DMS153 treated with DMSO at 0.1 percent for 48 hours (cell line): ENCODE results near the gene DHFR.
A peak's percentile ranks its signal among the peaks of the same experiment; 100 is the strongest.
"Not testable (repeated sequence)": the region's sequence is repeated elsewhere in the genome, so short reads cannot be mapped to it uniquely, and the experiment has no call there.

Experiments used
- DNase-seq: peaks from one replicate; lab custom pipeline; 2025; ENCODE audit not compliant: unreplicated experiment; lab: John Stamatoyannopoulos, UW

Gene DHFR

DNA sequence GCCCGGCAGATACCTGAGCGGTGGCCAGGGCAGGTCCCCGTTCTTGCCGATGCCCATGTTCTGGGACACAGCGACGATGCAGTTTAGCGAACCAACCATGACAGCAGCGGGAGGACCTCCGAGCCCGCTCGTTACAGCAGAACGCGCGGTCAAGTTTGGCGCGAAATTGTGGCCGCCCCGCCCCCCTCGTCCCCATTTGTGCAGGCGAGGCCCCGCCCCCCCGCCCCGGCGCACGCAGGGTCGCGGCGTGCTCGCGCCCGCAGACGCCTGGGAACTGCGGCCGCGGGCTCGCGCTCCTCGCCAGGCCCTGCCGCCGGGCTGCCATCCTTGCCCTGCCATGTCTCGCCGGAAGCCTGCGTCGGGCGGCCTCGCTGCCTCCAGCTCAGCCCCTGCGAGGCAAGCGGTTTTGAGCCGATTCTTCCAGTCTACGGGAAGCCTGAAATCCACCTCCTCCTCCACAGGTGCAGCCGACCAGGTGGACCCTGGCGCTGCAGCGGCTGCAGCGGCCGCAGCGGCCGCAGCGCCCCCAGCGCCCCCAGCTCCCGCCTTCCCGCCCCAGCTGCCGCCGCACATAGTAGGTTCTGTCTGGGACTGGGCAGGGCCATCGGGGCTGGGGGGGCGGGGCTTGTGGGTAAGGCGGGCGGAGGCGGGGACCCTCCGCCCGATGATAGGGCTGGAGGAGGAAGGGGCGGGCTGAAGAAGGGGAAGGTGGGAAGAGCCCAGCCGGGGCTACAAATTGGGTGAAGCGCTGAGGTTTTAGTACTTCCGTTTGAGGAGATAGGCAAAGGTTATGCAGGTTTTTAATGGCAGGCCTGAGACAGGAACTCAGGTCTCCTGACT, at the start of gene DHFR, which contains the start of gene MSH3:
Gene DHFR, minus strand, starts transcription at position 593 of the 840 bp plus-strand sequence. Its CDS starts 494 bp downstream, at position 99.
Gene MSH3, plus strand, starts transcription at position 262 of the 840 bp plus-strand sequence. Its CDS starts 76 bp downstream, at position 338.
- peak; percentile 20 for DNase-seq

- no peak for DNase-seq
These were observed 49.4 kb upstream of the DHFR start for GRCh38 chr5:80704221-80704620.

DNA sequence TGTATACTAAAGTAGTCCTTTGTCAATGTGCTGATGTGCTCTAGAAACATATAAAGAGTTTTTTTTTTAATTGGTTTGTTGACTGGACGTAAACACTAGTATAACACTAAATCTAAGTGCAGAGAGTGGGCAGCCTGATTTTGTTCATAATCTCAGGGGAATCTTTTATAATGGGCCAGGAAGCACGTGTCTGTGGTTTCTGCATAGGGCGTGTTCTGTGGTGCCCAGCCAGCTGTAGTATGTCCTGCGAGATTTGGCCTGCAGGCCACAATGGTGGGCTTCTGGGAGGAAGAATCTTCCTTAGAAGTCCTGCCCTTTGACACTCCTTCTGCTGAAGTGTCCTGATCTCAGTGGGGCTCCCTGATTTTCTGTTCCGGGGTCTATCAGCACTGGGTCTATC, 49.0 kb upstream of the DHFR start:
- no peak for DNase-seq

- no peak for DNase-seq
These were observed 48.5 kb upstream of the DHFR start for GRCh38 chr5:80703291-80703690.

- no peak for DNase-seq
These were observed 46.8 kb upstream of the DHFR start for GRCh38 chr5:80701597-80701996.

DNA sequence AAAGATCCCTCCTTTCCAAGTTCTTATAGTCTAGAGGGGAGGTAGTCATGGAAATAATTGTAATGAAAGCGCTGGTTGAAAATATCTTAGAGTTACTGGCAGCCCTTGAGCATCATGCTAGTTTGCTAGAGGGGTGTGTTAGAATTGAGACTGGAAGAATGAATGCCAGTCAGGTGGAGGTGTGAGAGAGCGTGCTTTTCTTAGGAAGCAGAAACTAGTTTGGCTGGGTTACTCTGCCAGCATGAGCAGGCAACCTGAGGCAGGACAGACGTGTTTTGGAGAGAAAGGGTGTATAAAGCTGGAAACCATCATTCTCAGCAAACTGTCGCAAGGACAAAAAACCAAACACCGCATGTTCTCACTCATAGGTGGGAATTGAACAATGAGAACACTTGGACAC, 43.6 kb upstream of the DHFR start:
- DNase-seq, result no peak

GRCh38 chr5:80697100-80697499, 42.3 kb upstream of the DHFR start:
- DNase-seq, result no peak

- no peak for DNase-seq
These were observed 41.7 kb upstream of the DHFR start for GRCh38 chr5:80696450-80696849.

- DNase-seq, result no peak
These were observed 40.9 kb upstream of the DHFR start for GRCh38 chr5:80695666-80696065.

- no peak for DNase-seq
These were observed 34.8 kb upstream of the DHFR start for GRCh38 chr5:80689627-80690026.

DNA sequence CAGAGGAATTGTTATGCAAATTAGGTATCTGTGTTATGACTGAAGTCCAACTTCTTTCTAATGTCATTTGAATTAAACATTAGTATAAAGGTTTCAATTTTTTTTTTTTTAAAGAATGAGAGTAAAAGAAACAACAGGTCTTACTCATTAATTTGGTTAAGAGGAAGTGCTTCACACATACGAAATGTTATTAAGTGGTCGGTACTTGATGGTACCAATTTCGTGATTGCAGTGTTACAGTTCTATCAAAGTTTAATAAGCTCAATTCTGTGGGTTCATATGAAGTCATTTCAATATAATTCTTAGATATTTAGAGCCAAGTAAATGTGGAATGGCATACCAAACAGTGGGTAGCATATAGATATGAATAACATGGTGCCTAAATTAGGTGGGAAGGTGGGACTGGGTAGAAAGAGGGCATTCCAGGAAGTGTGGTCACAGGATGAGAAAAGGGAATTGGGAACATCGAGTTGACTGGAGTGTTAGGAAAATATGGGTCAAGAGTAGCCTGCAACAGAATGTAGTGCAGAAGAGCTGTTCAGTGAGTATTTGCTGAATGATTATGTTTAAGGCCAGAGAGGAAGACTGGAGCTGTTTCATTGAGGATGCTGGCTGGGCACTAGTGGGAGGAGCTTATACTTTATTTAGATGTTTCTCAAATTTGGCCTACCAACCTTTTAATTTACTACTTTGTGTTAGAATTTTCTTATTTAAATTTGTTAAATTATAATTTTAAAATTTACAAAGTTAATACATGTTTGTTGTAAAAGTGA, 34.1 kb upstream of the DHFR start:
- no peak for DNase-seq

DNA sequence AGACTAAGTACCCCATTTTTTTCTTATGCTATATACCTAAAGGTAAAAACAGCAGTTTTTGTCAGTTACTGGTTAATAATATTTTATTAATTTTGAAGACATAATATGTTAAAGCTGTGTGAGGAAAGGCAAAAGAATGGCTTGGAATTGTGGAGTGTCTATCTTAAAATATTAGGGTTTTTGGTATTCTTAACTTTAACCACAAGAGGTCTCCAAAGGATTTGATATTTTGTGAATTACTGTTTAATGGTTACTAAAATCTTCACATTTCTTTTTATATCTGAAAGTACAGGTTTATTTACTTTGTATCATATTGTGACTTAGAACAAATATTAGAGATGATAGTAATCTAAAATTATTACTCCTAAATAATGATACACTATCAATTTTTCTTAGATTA, 32.0 kb upstream of the DHFR start:
- no peak for DNase-seq

GRCh38 chr5:80676706-80677105, 21.9 kb upstream of the DHFR start:
- DNase-seq, result no peak

GRCh38 chr5:80672140-80672736, 17.5 kb upstream of the DHFR start:
- DNase-seq, result peak; percentile 7

DNA sequence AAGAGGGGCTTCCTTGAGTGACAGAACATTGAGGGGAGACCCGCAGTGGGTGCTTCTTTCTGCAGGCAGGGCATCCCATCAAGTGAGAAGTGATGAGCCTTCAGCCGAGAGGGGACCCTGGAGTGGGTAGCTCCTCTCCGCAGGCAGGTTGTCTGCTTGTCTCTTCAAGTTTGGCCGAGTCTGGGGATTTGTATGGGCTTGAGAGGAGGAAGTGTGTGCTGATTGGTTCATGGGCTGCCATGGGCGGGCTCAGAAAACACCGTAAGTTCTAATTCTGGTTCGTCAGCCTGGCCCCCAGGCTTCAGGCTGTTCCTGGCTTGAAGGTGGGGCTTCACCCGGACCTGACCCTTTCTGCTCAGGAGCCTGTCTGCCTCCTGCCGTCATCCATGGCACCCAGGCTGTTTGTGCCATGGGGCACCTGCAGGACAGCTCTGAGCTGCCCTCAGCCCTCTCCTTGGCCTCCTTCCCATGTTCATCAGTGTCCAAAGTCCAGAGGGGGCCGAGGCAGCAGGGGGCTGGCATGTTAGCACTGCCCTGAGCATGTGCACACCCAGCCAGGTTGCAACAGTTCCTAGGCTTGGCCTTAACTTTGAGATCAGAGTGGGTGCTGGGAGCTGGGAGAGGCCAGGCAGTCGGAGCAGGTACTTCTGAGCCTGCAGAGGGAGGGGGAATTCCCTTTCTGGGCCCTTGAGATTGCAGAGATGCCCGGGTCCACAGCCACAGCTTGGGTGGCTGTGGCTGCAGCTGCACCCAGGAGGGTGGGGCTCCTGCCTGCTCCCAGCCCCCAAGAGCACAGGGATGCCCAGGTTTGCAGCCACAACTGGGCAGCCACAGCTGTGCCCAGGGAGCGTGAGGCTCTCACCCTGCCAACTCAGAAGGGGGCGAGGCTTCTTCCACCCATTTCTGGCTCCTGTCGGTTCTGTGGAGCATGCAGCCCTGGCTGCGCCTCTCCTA, 13.5 kb upstream of the DHFR start:
- DNase-seq, result no peak

DNA sequence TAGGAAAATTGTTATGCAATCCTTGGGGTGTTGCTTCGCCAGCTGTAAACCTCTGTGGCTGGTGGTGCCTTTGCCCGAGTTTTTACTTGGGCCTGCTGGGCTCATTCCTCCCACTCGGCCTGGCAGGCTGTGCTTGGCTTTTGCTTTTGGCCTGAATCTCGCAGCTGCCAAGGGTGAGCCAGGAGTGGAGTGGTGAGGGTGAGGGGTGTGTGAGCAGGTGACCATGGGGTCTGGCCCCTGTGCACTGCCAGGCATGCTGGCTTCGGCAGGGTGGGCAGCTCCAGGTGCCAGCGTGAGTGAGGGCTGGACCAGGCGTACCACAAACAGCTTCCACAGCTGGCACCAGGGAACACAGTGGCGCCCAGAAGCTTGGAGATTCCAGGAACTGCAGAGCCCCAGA, 12.6 kb upstream of the DHFR start:
- DNase-seq, result no peak

DNA sequence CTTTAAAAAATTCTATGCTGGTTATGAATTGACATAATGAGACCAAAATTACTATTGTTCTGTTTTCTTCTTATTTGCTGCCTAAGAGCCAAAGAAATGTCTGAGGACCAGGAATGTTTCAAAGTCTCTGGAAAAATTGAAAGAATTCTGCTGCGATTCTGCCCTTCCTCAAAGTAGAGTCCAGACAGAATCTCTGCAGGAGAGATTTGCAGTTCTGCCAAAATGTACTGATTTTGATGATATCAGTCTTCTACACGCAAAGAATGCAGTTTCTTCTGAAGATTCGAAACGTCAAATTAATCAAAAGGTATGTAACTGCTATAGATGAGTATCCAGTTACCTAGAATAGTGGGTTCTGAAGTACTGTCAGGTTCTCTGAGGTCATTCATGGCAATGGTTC, 10.3 kb upstream of the DHFR start:
- no peak for DNase-seq

- DNase-seq, result no peak
These were observed 7.3 kb upstream of the DHFR start for GRCh38 chr5:80662108-80662507.

GRCh38 chr5:80660661-80661060, 5.9 kb upstream of the DHFR start:
- not testable (repeated sequence) for DNase-seq

- no peak for DNase-seq
These were observed 4.3 kb upstream of the DHFR start for GRCh38 chr5:80659106-80659505.

DNA sequence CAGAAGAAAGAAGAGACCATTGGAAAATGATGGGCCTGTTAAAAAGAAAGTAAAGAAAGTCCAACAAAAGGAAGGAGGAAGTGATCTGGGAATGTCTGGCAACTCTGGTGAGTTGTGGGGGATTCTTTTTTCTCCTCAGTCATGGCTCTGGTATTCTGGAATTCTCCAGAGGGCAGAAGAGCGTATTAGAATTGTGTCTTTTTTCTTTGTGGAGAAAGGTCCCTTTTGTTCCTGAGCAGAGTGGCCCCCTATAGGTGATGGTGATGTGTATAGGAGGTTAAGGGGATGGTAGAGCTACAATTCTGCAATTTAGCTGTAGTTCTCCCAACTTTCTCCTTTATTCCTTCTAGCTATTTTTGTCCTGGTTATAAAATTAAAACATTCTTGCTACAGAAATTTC, 1.6 kb upstream of the DHFR start:
- no peak for DNase-seq
